HCT116 (cell line): ENCODE data around the gene BYSL. TPM values are rescaled to one million over a fixed set of nuclear protein-coding genes. Genes with fewer than 3 reads are reported as not detected.

Source experiments
- ATAC-seq: fragments of 200-7000 bp; cut with Tn5 transposase; 2 replicates; pipeline ENCODE4 v1.9.1; 2020; ENCODE audit warnings: mild to moderate bottlenecking, moderate library complexity
- BruUV-seq: library from RNA; stranded (reverse); fragments of 400-500 nt; replicated peaks from 2 replicates; lab custom pipeline; 2021; lab: Mats Ljungman, UMichigan
- CTCF ChIA-PET: fragments of 300-600 bp; sonication (Branson Sonifier 250); formaldehyde crosslinking; loops from one replicate; lab custom pipeline; 2021; ENCODE audit warnings: antibody characterized with exemption; lab: Charles Lee
- POLR2A ChIA-PET: fragments of 300-600, 350-600 bp; sonication (Branson Sonifier 250); formaldehyde crosslinking; loops from one replicate; lab custom pipeline; 2021; ENCODE audit warnings: antibody characterized with exemption; lab: Charles Lee
- RAD21 ChIA-PET, 2 experiments: fragments of 300-600 bp; sonication (Branson Sonifier 250); formaldehyde crosslinking; loops; one replicate each; lab custom pipeline; 2023; ENCODE audit warnings: low total read pairs in 2 of 2; ENCODE audit not compliant: uncharacterized antibody in 2 of 2, unreplicated experiment in 2 of 2, low non-redundant PET in 1 of 2; lab: Charles Lee
- DNase-seq: peaks from one replicate; pipeline ENCODE4 v3.0.0-alpha.2; 2010; ENCODE audit warnings: low read depth, low spot score
- H2AFZ ChIP-seq: fragments of 200-600 bp; shearing (Covaris generic), sonication (generic); 2 replicates; pipeline ENCODE4 v1.6.1; 2017; ENCODE audit warnings: low read depth, mixed run types, mixed read lengths, antibody characterized with exemption, low read length; ENCODE audit not compliant: poor library complexity, severe bottlenecking
- H3K27ac ChIP-seq: 2 replicates; pipeline ENCODE4 v1.5.1; 2012; ENCODE audit warnings: low read depth, low read length
- H3K27me3 ChIP-seq: fragments of 200-600 bp; sonication (generic); 2 replicates; pipeline ENCODE4 v1.6.1; 2016; ENCODE audit warnings: mixed run types, low read length, mixed read lengths; ENCODE audit not compliant: insufficient read depth
- H3K36me3 ChIP-seq, 2 experiments: fragments of 200-500 bp in 1 of 2; fragments of 200-600 bp in 1 of 2; sonication (Bioruptor generic) in 1 of 2; sonication (generic) in 1 of 2; 2 replicates each; pipeline versions ENCODE4 v1.5.1 to v1.6.1; 2014 to 2016; ENCODE audit warnings: low read length in 2 of 2, inconsistent platforms in 1 of 2, mixed read lengths in 1 of 2, mixed run types in 1 of 2; ENCODE audit not compliant: insufficient read depth in 2 of 2, control insufficient read depth in 1 of 2
- H3K4me1 ChIP-seq, 2 experiments: fragments of 200-600 bp in 1 of 2; sonication (generic) in 1 of 2; 2 replicates each; pipeline versions ENCODE4 v1.5.1 to v1.6.1; 2012 to 2017; ENCODE audit warnings: low read length in 2 of 2, inconsistent platforms in 1 of 2, mild to moderate bottlenecking in 1 of 2, mixed read lengths in 1 of 2, mixed run types in 1 of 2, moderate library complexity in 1 of 2; ENCODE audit not compliant: insufficient read depth in 2 of 2, control insufficient read depth in 1 of 2
- H3K4me2 ChIP-seq: fragments of 200-600 bp; sonication (generic); 2 replicates; pipeline ENCODE4 v1.6.1; 2017; ENCODE audit warnings: mixed run types, low read length, mixed read lengths
- H3K4me3 ChIP-seq, 2 experiments: fragments of 200-600 bp in 1 of 2; sonication (generic) in 1 of 2; replicated peaks in 1 of 2; 2 replicates each; pipeline ENCODE4 v1.5.1; 2011 to 2016; ENCODE audit warnings: low read length in 2 of 2, control low read depth in 1 of 2, low read depth in 1 of 2, mild to moderate bottlenecking in 1 of 2, mixed read lengths in 1 of 2, mixed run types in 1 of 2
- H3K79me2 ChIP-seq: fragments of 200-600 bp; sonication (generic); 2 replicates; pipeline ENCODE4 v1.6.1; 2017; ENCODE audit warnings: mild to moderate bottlenecking, mixed run types, low read length, moderate library complexity, mixed read lengths; ENCODE audit not compliant: insufficient read depth
- H3K9ac ChIP-seq: fragments of 200-600 bp; sonication (generic); 2 replicates; pipeline ENCODE4 v1.6.1; 2016; ENCODE audit warnings: low read length, mixed read lengths
- H3K9me2 ChIP-seq: fragments of 200-600 bp; sonication (generic), shearing (Covaris generic); 2 replicates; pipeline ENCODE4 v1.6.1; 2017; ENCODE audit warnings: mixed run types, mild to moderate bottlenecking, moderate library complexity; ENCODE audit not compliant: insufficient read depth
- H3K9me3 ChIP-seq, 2 experiments: fragments of 200-500 bp in 1 of 2; fragments of 200-600 bp in 1 of 2; sonication (Bioruptor generic) in 1 of 2; sonication (generic) in 1 of 2; 2 replicates each; pipeline ENCODE4 v1.6.1; 2014 to 2017; ENCODE audit warnings: low read length in 2 of 2, mixed read lengths in 2 of 2, inconsistent platforms in 1 of 2, low read depth in 1 of 2, mild to moderate bottlenecking in 1 of 2, mixed run types in 1 of 2, moderate library complexity in 1 of 2; ENCODE audit not compliant: control insufficient read depth in 1 of 2, insufficient read depth in 1 of 2
- H4K20me1 ChIP-seq: fragments of 200-600 bp; sonication (generic), shearing (Covaris generic); 2 replicates; pipeline ENCODE4 v1.6.1; 2017; ENCODE audit warnings: mixed run types, mild to moderate bottlenecking, moderate library complexity; ENCODE audit not compliant: insufficient read depth
- ATF3 ChIP-seq: IDR thresholded peaks from 2 replicates; pipeline ENCODE4 v1.6.1; 2012
- CBX3 ChIP-seq: IDR thresholded peaks from 2 replicates; pipeline ENCODE4 v1.6.1; 2012; ENCODE audit warnings: low read depth
- CEBPB ChIP-seq: IDR thresholded peaks from 2 replicates; pipeline ENCODE4 v1.6.1; 2012; ENCODE audit warnings: low read depth
- EGR1 ChIP-seq: IDR thresholded peaks from 2 replicates; pipeline ENCODE4 v1.6.1; 2012; ENCODE audit warnings: low read depth
- ELF1 ChIP-seq: IDR thresholded peaks from 2 replicates; pipeline ENCODE4 v1.6.1; 2012; ENCODE audit warnings: low read depth, borderline replicate concordance
- EZH2 ChIP-seq: fragments of 200-600 bp; sonication (generic); IDR thresholded peaks from 2 replicates; pipeline ENCODE4 v1.6.1; 2017; ENCODE audit warnings: antibody characterized with exemption, mixed run types
- EZH2phosphoT487 ChIP-seq: fragments of 200-600 bp; IDR thresholded peaks from 2 replicates; pipeline ENCODE4 v1.6.1; 2018; ENCODE audit warnings: antibody characterized with exemption, borderline replicate concordance
- FOSL1 ChIP-seq: IDR thresholded peaks from 2 replicates; pipeline ENCODE4 v1.6.1; 2012; ENCODE audit warnings: low read depth
- JUND ChIP-seq: IDR thresholded peaks from 2 replicates; pipeline ENCODE4 v1.6.1; 2012
- MAX ChIP-seq: IDR thresholded peaks from 2 replicates; pipeline ENCODE4 v1.6.1; 2012
- POLR2AphosphoS5 ChIP-seq: IDR thresholded peaks from 2 replicates; pipeline ENCODE4 v1.6.1; 2011; ENCODE audit warnings: mild to moderate bottlenecking, low read depth, low read length, moderate library complexity
- RAD21 ChIP-seq: IDR thresholded peaks from 2 replicates; pipeline ENCODE4 v1.6.1; 2012; ENCODE audit warnings: low read depth, mild to moderate bottlenecking
- REST ChIP-seq: IDR thresholded peaks from 2 replicates; pipeline ENCODE4 v1.6.1; 2012; ENCODE audit warnings: low read depth
- SIN3A ChIP-seq: IDR thresholded peaks from 2 replicates; pipeline ENCODE4 v1.6.1; 2012; ENCODE audit warnings: low read depth
- SP1 ChIP-seq: IDR thresholded peaks from 2 replicates; pipeline ENCODE4 v1.6.1; 2012; ENCODE audit warnings: low read depth
- TCF7L2 ChIP-seq: IDR thresholded peaks from 2 replicates; pipeline ENCODE4 v1.7.0; 2011; ENCODE audit warnings: borderline replicate concordance, inconsistent platforms; ENCODE audit not compliant: insufficient read depth, insufficient read length; ENCODE audit errors: extremely low read depth
- ZFX ChIP-seq: fragments of 450-650 bp; IDR thresholded peaks from 2 replicates; pipeline ENCODE4 v1.6.1; 2017
- intact Hi-C: fragments of 100-400 bp; cut with micrococcal nuclease; formaldehyde crosslinking; loops from 2 replicates; pipeline ENCODE4 v1.10.0; 2022
- total RNA-seq: library from RNA; stranded (reverse); gene quantifications from one replicate; pipeline ENCODE4 v1.2.1, GENCODE V29; 2021; ENCODE audit not compliant: unreplicated experiment

The BYSL gene
- total RNA-seq, 1 experiment from 2014 or later: 55.7 TPM

- DNase-seq (no peak), ATAC-seq (no peak)
- Histone ChIP-seq H3K9me3 (no peaks in the 10 kb centered on the region), H3K4me3 (no peak overlapping the region), H3K9me2 (no peaks in the 10 kb centered on the region), H3K9ac (no peak overlapping the region), H2AFZ (no peak overlapping the region), H3K4me1 (peaks cover 10 to 33% of the 10 kb centered on the region in 2 experiments; a peak in 3 of 4 replicates), H4K20me1 (no peaks in the 10 kb centered on the region), H3K4me2 (no peak overlapping the region), H3K79me2 (no peaks in the 10 kb centered on the region; the same call in 1 of the 2 replicates), H3K27ac (no peak overlapping the region), H3K27me3 (no peaks in the 10 kb centered on the region), H3K36me3 (peaks cover 9 to 16% of the 10 kb centered on the region in 2 experiments; a peak in 3 of 4 replicates)
- ChIA-PET RAD21 (no interaction called here), CTCF (interaction anchor here (1.5 to 5.7 kb wide), 4 partner anchors 16 to 136 kb away, joined by 3 to 25 read pairs (median 6); partner anchors contain the start of genes BYSL and MED20), POLR2A (no interaction called here)
- intact Hi-C loops: loop anchor here (2.0 to 5.0 kb wide), 2 partner anchors 91 to 150 kb away; partner anchors contain the start of gene TOMM6
- TF ChIP-seq CBX3 (no peak), SIN3A (no peak), FOSL1 (no peak), SP1 (no peak), TCF7L2 (no peak), ATF3 (no peak), EZH2phosphoT487 (no peak), MAX (no peak)
- no TSS peak for BruUV-seq
Observed at GRCh38 chr6:41937472-41937860, 16.2 kb downstream of the BYSL start.

- H3K9ac ChIP-seq: no peak overlapping the region
- CTCF ChIA-PET: interaction anchor here (0.7 to 5.7 kb wide), 4 partner anchors 10 to 137 kb away, joined by 3 to 25 read pairs (median 4); partner anchors contain the start of genes BYSL and MED20
- no peaks in the 10 kb centered on the region for H4K20me1 ChIP-seq
- no peaks in the 10 kb centered on the region for H3K9me3 ChIP-seq
- H2AFZ ChIP-seq: no peak overlapping the region
- BruUV-seq: no TSS peak
- no peak overlapping the region for H3K4me2 ChIP-seq
- H3K4me1 ChIP-seq: peaks cover 12 to 35% of the 10 kb centered on the region in 2 experiments; a peak in 3 of 4 replicates
- no peaks in the 10 kb centered on the region; the same call in 1 of the 2 replicates for H3K79me2 ChIP-seq
- DNase-seq (no peak), ATAC-seq (no peak)
- H3K36me3 ChIP-seq: peaks cover 3 to 10% of the 10 kb centered on the region in 2 experiments; a peak in 3 of 4 replicates
- no peak overlapping the region for H3K27ac ChIP-seq
- H3K4me3 ChIP-seq: no peak overlapping the region
- H3K9me2 ChIP-seq: no peaks in the 10 kb centered on the region
- POLR2A ChIA-PET: no interaction called here
- intact Hi-C loops: loop anchor here (2.0 to 5.0 kb wide), 2 partner anchors 91 to 151 kb away; partner anchors contain the start of gene TOMM6
- RAD21 ChIA-PET: interaction anchor here (1.0 to 1.5 kb wide), 2 partner anchors 106 to 107 kb away, joined by 3 to 4 read pairs; no protein-coding TSS in a partner anchor
- no peaks in the 10 kb centered on the region for H3K27me3 ChIP-seq
- TF ChIP-seq SP1: no peak
- TF ChIP-seq EZH2: no peak
- no peak for TF ChIP-seq ELF1
- no peak for TF ChIP-seq EGR1
- TF ChIP-seq ZFX: no peak
- no peak for TF ChIP-seq RAD21
- TF ChIP-seq JUND: no peak
- TF ChIP-seq POLR2AphosphoS5: no peak
- TF ChIP-seq REST: no peak
- no peak for TF ChIP-seq CEBPB
- TF ChIP-seq CBX3: no peak
Observed at GRCh38 chr6:41937861-41938574, 16.7 kb downstream of the BYSL start.
